Fibroblast of skin of abdomen (primary cell): ENCODE measurements around the gene TMLHE. TPM values are rescaled to one million over a fixed set of nuclear protein-coding genes. Genes with fewer than 3 reads are reported as not detected.
"Not testable (repeated sequence)": the region's sequence is repeated elsewhere in the genome, so short reads cannot be mapped to it uniquely, and the experiment has no call there.

Experiments
- DNase-seq: peaks from one replicate; pipeline ENCODE4 v3.0.0-alpha.2; 2013
- polyA plus RNA-seq, 2 experiments: library from polyadenylated mRNA; unstranded; fragments of 120-200 nt; gene quantifications; one replicate each; pipeline ENCODE4 v1.2.1, GENCODE V29; 2013; ENCODE audit not compliant: insufficient read length in 2 of 2

TMLHE gene, protein sequence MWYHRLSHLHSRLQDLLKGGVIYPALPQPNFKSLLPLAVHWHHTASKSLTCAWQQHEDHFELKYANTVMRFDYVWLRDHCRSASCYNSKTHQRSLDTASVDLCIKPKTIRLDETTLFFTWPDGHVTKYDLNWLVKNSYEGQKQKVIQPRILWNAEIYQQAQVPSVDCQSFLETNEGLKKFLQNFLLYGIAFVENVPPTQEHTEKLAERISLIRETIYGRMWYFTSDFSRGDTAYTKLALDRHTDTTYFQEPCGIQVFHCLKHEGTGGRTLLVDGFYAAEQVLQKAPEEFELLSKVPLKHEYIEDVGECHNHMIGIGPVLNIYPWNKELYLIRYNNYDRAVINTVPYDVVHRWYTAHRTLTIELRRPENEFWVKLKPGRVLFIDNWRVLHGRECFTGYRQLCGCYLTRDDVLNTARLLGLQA
- 13.4 TPM for polyA plus RNA-seq (2013, experiment 1 of 2; ENCODE audit: insufficient read length)
- polyA plus RNA-seq (2013, experiment 2 of 2; ENCODE audit: insufficient read length) = 13.3 TPM

DNA sequence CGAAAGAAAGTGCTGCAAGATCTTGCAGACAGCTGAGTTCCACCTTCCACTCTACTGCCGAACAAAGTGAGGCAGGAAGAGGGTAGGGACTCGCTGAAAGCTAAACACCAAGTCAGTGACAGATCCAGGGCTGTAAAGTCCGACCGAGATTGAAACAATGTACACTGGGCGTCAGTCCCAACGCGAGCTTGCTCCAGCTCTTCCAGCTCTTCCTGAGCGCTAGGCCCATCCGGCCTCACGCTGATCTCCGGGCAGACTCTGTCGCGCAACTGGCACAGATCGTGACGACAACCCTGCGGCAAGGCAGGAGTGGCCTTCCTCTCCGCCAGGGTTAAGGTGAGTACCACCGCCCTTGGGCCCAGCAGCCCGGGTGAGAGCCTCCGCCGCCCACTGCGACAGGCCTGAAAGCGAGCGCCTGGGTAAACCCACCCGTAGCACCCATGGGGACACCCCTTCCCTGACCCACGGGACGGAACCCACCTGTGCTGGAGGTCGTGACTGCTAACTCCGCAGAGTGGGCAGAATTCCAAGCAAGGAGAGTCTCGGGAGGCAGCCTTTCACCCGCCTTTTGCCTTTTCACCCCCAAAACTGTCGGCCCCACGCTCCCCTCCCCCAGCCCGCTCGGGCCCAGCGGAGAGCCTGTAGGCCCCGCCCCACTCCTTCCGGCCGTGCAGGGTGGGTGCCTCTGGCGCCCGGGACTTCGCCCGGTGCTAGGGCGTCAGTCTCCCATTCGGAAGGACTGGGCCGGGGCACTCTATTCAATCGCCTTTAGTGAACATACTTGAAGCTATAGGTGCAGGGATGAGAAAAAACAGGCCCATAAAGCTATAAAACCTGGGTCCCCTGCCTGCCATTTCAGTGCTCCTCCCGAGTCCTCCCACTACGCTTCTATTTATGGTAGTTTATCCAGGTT, at the start of gene TMLHE, which contains the start of gene SPRY3:
Gene TMLHE, minus strand, starts transcription at position 641 of the 913 bp plus-strand sequence. CDS start 67,676 bp downstream, outside the sequence.
Gene SPRY3, plus strand, starts transcription at position 275 of the 913 bp plus-strand sequence.
- peak; percentile 49 for DNase-seq

DNA sequence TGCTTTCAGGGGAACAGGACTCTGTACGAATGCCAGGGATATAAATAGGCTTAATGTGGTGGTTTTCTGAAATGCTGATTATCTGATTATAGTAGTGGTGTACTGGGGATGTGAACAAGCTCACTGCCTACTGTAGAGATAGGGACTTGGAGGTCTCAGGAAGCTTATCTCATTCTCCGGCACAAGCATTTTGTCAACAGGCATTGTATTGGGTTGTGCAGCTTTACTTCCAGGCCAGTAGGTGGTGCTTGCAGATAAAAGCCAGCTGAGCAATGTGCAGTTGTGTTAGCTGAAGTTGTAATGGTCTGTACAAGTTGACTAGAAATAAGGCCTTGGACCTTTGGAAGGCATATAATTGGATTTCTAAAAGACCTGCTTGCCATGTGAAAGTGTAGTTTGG, 49.5 kb upstream of the TMLHE start:
- DNase-seq = no peak

DNA sequence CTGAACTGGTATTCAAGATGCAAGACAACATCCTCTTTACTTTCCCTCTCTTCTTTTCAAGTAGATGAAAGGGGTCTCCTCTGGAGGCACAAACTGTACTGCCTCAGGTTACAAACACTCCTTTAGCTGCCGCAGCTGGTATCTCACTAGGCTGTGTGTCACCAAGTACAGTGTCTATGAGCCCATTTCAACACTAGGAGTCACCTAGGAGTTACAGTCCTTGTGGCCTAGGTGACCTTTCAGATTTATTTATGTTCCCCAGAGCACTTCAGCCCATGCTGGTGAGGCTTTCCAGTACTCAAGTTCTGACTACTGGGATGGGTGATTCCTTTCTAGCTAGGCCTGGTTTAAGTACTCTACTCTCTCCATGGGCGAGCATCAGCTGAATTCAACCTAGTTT, 32.4 kb upstream of the TMLHE start:
- no peak for DNase-seq

GRCh38 chrX:155643240-155643639, 30.5 kb upstream of the TMLHE start:
- no peak for DNase-seq

GRCh38 chrX:155641371-155641770, 28.6 kb upstream of the TMLHE start:
- peak; percentile 0 for DNase-seq

- no peak for DNase-seq
Observed at GRCh38 chrX:155637714-155638113, 25.0 kb upstream of the TMLHE start.

DNA sequence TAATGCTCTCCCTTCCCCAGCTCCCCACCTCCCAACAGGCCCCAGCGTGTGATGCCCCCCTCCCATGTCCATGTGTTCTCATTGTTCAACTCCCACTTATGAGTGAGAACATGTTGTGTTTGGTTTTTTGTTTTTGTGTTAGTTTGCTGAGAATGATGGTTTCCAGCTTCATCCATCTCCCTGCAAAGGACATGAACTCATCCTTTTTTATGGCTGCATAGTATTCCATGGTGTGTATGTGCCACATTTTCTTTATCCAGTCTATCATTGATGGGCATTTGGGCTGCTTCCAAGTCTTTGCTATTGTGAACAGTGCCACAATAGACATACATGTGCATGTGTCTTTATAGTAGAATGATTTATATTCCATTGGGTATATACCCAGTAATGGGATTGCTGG, 22.3 kb upstream of the TMLHE start:
- DNase-seq = not testable (repeated sequence)

DNA sequence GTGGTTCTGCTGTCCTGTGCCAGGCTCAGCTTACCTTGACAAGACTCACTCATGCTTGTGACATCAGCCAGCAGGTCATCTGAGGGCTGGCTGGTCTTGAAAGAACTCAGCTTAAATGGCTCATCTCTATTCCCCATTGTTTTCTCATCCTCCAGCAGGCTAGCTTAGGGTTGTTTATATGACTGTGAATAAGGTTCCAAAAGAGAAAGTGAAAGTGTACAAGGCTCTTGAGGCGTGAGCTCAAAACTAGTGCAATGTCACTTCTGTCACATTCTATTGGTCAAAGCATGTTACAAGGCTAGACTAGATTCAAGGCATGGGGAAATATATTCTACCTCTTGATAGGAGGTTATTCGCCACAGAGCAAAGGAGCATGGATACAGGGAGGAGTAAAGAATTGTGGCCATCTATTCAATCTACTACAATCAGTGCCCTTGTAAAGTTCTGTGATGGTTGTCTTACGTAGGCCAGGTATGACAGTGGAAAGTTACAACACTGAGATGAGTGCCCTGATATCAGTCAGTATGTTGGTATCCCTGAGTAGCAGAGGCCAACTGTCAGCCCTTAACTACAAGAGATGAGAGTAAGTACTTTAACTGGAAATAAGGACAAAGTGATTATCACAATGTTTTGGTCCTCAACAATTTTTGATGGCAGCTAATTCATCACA, 19.8 kb upstream of the TMLHE start:
- no peak for DNase-seq

- not testable (repeated sequence) for DNase-seq
Observed at GRCh38 chrX:155620110-155620509, 7.4 kb upstream of the TMLHE start.

- no peak for DNase-seq
Observed at GRCh38 chrX:155615938-155616337, 3.2 kb upstream of the TMLHE start.

DNA sequence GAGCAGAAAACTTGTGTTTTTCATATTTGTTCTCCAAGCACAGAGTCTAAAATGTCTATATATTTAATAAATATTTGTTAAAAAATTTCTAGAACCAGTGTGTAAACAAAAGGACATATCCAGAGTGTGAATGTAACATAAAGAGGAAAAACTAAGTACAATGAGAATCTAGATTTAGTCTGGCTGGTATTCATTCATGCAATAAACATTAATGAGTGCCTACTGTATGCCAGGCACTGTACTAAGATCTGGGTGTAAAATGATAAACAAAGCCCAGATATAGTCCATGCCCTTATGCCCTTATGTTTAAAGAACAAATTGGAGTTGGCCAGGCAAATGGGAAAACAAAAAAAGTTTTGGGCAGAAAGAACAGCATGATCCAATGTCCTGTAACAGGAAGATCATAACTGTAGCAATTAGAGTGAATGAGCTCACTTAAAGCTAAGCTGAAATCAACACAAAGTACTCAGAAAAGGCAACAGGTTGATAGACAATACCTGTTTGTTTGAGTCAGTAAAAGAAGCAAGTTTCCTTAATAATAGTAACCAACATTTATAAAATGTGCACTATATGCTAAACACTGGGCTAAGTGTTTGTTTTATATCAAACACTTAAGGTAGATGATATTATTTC, 1.3 kb upstream of the TMLHE start:
- DNase-seq = no peak

GRCh38 chrX:155611302-155611701, 1.4 kb downstream of the TMLHE start:
- no peak for DNase-seq

GRCh38 chrX:155592981-155593380, 19.8 kb downstream of the TMLHE start:
- no peak for DNase-seq

DNA sequence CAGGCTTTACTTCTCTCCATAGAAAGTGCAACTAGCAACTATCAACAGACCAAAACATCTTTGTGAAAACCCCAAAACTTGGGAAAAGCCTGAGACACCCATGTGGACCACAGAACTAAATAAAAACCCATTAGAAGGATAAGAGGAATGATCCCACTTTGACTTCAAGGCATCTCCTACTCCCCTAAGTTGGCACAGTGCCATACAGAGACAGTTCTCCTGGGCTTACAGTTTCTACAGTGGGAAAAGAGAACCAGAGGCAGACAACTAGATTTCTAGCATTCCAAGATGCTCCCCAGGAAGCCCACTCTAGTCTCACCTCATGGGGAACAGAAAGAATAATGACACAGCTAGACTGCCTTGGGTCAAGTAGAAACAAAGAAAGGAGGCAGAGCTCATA, 20.4 kb downstream of the TMLHE start:
- DNase-seq = no peak

DNA sequence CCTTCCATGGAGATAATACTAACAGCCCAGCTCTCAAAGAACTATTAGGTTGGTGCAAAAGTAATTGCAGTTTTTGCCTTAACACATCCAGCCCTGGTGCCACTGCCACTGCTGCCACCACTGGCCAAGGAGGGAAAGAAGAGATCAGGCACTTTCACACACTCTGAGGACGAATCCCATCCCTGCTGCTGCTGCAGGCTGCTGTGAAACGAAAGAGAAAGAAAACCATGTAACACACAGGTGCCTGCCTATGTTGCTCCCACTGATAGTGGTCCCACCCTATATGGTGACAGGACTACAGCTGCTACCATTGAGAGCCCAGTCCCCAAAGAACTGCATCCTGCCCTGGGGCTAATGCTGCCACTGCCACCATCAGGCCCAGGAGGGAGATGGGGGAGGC, 35.1 kb downstream of the TMLHE start:
- DNase-seq = no peak

DNA sequence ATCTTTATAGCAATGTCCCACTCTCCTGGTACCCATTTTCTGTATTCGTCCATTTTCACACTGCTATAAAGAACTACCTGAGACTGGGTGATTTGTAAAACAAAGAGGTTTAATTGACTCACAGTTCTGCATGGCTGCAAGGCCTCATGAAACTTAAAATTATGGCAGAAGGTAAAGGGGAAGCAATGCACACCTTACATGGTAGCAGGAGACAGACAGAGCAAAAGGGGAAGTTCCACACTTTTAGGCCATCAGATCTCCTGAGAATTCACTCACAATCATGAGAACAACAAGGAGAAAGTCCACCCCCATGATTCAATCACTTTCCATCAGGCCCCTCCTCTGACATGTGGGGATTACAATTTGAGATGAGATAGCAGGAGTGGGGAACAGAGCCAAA, 49.7 kb downstream of the TMLHE start:
- no peak for DNase-seq

- peak; percentile 45 for DNase-seq
Observed at GRCh38 chrX:155544881-155545280, 67.9 kb downstream of the TMLHE start.

- DNase-seq = no peak
Observed at GRCh38 chrX:155535866-155536265, 76.9 kb downstream of the TMLHE start.

DNA sequence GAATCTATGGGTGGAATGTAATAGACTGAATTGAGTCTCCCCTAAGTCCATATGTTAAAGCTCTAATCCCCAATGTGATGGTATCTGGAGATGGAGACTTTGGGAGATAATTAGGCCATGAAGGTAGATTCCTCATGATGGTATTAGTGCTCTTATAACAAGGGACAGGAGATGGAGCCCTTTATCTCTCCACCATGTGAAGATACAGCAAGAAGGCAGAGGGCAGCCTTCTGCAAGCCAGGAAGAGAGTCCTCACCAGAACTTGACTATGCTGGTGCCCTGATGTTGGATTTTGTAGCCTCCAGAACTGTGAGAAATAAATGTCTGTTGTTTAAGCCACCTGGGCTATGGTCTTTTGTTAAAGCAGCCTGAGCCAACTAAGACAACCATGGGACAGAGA, 78.0 kb downstream of the TMLHE start:
- DNase-seq = no peak

DNA sequence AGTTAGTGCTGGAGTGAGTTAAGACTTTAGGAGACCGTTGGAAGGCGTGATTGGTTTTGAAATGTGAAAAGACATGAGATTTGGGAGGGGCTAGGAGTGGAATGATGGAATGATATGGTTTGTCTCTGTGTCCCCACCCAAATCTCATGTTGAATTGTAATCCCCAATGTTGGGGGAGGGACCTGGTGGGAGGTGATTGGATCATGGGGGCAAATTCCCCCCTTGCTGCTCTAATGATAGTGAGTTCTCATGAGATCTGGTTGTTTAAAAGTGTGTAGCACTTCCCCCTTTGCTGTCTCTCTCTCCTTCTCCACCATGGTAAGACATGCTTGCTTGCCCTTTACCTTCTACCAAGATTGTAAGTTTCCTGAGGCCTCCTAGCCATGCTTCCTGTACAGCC, 85.7 kb downstream of the TMLHE start:
- not testable (repeated sequence) for DNase-seq

DNA sequence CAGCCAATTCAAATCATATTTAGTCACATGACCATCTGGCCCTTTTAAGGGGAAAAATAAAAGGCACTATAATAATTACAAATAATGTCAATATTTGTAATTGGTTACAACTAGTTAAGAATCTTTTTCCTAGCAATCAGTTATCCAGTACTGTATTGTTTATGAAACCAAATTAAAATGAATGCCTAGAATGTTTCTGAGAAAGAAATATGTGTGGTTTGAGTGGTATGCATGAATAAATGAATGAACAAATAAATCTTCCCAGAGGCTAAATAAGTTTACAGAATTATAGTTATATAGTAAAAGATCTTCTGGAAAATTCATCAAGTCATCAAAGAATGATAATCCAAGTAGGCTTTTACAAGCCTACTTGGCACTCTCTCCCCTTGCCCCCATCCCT, 98.5 kb downstream of the TMLHE start:
- peak; percentile 10 for DNase-seq

DNA sequence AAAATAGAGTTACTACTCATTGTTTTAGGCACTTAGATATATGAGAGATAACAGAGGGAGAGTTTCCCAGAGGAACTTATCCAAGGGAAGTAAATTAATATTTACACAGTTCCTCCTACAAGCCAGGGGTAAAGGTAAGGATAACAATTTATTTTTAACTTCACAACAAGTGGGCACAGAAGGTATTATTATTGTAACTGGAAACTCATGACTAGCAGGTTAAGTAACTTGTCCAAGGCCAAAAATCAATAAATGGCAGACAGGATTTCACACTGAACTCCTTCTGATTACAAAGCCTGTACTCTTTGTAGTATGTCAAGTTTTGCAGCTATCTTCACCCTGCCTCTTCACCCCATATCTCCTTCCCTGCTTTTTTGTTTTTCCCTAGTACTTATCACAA, 107.5 kb downstream of the TMLHE start:
- DNase-seq = no peak
